HG02678 (cell line): ENCODE data around the gene ANKRD55.
"Not testable (repeated sequence)": the region's sequence is repeated elsewhere in the genome, so short reads cannot be mapped to it uniquely, and the experiment has no call there.

Experiments used
- ATAC-seq: cut with Tn5 transposase; IDR thresholded peaks from one replicate; pipeline ENCODE4 v1.9.1; 2021; ENCODE audit warnings: mild to moderate bottlenecking, moderate library complexity; ENCODE audit not compliant: unreplicated experiment

ANKRD55 gene

DNA sequence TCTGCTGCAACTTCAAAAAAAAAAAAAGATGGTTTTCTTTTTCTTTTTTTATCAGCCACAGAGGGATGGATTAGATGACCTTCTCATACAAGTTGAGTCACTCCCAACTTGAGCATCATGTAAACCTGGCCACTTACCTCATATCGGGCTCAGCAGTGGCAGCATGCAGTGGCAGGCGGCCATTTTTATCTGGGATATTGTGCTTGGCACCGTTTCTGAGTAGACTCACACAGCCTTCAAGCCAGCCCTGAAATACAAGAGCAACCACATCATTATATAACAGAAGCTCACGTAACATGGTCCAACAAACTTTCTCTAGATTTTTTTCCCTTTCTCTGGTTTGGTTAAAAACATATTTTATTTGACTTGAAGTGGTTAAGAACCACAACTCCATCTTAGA lies 62.6 kb downstream of the ANKRD55 start:
- no peak for ATAC-seq

DNA sequence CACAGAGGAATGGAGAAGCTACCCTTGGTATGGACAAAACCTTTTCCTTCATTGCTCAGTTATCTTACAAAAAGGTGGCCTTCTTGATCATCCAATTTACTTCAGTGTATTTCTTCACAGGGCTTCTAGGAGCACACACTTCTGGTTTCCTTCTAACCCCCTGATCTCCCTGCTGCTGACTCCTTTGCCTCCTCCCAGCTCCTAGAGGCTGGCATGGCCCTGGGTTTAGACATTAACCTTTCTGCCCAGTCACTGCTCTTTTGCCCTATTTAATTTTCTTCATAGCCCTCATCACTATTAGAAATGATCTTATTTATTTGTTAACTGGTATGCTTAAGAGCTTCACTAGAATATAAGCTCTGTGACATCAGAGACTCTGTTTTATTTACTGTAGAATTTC lies 63.2 kb downstream of the ANKRD55 start:
- no peak for ATAC-seq

DNA sequence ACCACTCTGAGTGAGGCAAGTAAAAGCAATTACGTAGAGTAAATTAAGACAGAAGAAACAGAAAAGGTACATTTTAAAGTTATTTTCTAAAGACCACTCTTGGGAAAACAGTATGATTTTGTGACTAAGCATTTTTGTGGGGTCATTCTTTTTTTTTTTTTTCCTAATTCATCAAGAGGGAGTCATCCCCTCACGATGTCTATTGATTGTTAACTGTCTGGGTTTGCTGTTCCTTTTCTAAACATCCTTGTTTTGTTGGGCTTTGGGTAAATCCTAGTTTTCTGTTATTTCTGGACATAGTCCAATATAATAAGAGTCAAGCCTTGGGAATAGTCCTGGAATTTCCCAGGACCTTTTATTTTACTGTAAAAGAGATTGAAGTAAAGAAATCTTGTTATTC lies 63.8 kb downstream of the ANKRD55 start:
- ATAC-seq: no peak

DNA sequence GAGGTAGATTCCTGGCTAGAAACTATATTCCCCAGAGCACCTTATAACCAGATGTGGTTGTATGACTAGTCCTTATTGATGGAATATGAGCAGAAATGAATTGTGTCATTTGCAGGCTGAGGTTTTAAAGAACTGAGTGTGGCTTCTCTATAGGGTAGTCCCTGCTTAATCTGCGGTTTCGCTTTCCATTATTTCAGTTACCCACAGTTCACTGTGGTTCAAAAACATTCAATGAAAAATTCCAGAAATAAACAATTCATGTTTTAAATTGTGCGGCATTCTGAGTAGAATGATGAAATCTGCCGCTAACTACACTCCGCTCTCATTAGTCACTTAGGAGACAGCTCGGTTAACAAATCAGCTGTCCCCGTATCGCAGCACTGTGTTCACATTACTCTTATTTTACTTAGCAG lies 65.1 kb downstream of the ANKRD55 start:
- ATAC-seq: no peak

DNA sequence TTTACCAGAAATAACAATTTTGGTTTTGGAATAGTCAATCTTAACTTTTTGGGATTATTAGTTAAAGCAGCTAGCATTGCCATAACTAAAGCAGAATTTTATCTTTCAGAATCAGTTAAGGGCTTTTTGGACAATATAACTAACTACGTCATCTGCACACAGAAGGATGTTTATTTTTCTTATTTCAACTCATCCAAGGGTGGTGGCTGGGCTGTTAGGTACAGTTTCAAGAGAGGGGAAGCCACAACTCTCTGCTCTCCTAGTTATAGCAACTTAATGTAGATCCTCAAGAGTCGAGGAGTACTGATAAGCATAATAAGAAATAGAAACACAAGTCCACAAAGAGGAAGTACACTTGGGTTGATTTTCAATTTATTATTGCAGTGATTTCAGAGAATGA lies 65.6 kb downstream of the ANKRD55 start:
- no peak for ATAC-seq

DNA sequence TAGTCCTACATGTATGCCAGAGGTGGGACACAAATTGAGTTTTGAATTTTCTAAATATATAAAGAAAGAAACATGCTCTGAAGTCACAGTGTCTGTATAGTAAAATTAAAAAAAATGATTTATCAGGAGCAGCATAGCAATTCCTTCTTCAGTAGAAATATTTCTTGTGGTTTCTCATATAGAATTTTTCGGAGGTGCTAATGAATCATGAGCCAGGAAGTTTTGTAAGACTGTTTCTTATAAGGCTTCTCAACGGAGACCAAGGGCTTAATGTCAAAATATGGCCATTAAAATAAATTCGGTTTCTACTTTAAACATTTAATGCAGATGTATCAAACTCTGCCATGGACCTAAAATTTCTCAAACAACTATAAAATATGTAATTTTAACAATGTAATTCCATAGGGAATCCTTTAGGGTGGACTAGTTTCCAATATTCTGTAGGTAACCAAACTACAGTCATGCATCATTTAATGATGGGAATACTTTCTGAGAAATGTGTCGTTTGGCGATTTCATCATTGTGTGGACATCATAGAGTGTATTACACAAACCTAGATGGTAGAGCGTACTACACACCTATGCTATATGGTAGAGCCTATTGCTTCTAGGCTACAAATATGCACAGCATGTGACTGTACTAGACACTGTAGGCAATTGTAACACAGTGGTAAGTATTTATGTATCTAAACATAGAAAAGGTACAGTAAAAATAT lies 66.3 kb downstream of the ANKRD55 start:
- ATAC-seq: no peak

DNA sequence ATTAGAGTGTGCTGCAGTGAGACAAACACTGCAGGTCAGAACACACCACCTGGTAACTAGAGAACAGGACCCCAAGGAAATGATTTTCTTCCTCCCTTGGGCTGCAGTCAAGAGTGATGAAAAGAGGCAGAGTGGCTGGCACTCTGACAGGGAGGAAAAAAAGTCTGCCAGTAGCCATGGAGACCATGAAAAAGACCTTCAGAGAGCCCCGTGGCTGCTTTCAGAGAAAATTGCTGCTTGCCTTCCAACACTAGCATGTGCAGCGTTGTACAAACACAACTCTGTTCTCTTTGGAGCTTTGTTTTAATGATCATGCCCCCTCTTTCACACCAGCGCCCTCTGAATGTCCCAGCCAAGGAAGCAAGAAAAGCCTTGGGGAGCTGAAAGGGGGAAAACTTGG lies 68.8 kb downstream of the ANKRD55 start:
- ATAC-seq: no peak

DNA sequence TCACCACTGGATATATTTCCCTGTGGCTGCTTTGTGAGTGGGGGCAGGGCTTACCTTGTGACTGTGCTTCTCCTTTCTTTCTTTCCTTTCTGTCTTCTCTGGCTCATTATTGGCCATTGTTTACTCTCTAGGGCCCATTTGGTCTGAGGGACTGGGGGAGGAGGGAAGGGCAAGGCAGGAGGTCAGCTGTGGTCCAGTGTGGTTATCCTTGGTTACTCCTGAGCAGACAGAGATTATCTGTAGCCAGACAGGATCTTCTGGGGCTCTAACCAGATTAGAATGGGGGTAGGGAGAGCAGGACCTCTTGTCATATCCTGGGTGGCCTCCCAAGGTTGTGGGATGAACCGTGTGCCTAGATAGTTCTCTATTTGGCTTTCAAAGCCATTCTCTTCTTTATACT lies 71.2 kb downstream of the ANKRD55 start:
- no peak for ATAC-seq

DNA sequence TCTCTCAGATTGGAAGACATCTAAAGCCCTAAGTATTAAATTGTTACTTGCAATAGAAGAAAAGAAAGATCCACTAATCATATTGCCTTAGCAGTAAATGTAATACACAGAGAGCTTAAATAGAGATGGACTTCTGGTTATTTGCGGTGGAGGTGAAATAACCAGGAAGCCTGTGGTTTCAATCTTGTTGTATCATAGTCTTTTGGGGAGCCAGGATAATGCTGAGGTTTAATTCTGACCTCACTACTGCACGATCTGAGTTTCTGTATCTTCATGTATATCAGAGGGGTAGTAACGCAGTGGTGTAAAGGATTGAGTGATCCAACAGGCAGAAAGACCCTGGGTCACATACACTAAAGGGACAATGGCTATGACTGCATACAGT lies 71.7 kb downstream of the ANKRD55 start:
- no peak for ATAC-seq

DNA sequence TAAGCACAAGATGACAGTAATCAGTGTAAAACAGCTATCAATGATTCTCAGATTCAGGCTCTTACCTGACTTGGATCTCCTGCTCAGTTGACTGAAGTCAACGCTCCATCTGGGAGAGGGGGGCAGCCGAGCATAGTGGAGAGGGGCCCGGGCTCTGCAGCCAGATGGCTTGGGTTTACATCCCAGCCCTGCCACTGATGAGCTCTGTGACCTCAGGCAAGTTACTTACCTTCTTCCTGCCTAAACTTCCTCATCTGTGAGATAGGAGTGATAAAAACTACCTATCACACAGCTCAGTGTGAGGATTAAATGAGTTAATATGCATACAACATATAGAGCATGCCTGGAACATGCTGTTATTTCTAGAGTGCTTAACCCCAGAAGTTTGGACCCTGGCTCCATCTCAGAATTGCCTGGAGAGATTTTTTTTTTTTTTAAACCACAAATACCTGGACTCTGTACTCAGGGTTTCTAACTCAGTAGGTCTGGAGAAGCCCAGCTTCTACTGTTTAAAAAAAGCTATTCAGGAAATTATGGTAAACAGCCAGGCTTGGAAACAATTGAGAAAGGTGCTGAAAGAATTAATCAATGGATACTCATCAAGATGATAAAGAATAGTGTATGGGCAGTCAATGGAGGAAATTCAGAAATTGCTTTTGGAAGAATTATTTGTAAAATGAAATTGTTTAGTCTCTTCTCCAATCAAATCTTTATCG lies 72.2 kb downstream of the ANKRD55 start:
- no peak for ATAC-seq

DNA sequence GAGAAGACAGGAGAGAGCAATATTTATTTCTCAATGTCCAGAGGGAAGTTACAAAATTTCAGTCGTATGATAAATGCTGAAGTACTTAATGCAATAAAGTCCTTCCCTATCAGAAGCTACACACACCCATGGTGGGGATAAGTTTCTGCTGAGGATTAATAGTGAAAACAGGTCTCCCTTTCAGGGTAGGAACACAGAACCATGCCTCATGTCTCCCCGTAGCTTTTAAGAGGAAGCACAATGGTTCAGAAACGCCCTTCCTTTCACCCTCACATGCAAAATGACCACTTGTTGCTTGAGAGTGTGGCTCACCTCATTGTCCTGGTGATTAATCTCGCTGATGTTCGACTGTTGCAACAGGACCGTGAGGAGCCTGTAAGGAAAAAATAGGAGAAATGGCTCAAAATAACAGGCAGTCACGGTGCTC lies 73.6 kb downstream of the ANKRD55 start:
- ATAC-seq: no peak

DNA sequence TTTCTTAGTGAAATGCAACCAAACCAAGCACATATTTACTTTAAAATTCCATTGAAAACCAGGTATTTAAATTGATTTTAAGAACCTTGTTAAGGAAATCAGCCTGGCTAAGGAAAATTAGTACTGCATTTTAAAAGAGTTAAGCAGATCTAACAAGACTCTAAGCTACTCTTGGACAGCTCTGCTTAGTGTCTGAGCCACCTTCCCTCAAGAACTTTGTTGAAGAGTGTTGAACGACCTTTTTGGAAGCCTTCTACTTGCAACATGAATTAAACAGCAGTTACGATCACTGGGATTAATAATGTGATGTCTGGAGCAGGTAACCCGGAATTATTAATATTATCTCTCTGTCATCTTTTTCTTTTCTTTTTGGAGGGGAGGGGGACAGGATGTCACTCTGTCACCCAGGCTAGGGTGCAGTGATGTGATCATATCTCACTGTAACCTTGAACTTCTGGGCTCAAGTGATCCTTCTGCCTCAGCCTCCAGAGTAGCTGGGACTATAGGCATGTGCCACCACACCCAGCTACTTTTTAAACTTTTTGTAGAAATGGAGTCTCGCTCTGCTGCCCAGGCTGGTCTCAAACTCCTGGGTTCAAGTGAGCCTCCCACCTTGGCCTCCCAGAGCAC lies 74.7 kb downstream of the ANKRD55 start:
- no peak for ATAC-seq

DNA sequence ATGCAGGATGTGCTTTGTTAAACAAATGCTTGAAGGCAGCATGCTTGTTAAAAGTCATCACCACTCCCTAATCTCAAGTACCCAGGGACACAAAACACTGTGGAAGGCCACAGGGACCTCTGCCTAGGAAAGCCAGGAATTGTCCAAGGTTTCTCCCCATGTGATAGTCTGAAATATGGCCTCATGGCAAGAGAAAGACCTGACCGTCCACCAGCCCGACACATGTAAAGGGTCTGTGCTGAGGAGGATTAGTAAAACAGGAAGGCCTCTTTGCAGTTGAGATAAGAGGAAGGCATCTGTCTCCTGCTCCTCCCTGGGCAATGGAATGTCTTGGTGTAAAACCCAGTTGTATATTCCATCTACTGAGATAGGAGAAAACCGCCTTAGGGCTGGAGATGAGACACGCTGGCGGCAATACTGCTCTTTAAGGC lies 75.9 kb downstream of the ANKRD55 start:
- not testable (repeated sequence) for ATAC-seq

DNA sequence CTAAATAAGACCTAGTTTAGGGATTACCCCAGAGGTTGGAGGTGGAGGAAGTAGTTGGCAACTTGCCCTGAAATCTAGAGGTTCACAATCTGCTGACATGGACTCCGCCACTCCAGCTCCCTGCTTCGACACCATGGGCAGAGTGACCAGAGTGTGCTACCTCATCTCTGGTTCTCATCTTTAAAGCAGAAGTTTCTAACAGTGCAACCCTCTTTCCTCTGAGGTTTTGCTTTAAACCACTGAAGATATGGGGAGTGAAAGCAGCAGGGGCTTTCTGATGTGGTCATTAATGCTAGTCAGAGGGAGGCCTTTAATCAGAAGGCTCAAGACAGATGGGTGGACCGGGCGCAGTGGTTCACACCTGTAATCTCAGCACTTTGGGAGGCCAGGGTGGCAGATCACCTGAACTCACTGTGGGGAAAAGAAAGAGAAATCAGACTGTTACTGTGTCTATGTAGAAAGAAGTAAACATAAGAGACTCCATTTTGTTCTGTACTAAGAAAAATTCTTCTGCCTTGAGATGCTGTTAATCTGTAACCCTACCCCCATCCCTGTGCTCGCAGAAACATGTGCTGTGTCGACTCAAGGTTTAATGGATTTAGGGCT lies 76.4 kb downstream of the ANKRD55 start:
- peak; percentile 74 for ATAC-seq

DNA sequence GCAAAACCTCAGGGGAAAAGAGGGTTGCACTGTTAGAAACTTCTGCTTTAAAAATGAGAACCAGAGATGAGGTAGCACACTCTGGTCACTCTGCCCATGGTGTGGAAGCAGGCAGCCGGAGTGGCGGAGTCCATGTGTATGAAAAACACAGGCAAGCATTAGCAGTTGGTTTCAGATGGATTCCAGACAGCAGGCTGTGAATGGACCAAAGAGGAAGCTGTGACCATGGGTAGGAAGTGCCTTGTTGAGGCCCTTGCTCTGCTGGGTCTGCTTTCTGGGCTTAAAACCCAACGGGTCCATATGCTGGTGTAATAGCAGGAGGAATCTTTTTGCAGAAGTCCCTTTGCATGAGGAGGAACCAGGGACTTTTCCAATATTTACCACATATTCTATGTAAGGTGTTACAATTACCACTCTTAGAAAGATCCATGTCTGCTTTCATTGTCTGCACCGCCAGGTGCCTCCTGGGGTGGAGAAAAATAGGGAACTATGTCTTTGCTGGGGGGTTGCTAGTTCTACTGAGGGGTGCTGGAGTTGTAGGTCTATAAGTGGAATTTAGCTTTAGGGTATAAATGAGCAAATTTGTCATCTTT lies 77.0 kb downstream of the ANKRD55 start:
- ATAC-seq: peak; percentile 13

DNA sequence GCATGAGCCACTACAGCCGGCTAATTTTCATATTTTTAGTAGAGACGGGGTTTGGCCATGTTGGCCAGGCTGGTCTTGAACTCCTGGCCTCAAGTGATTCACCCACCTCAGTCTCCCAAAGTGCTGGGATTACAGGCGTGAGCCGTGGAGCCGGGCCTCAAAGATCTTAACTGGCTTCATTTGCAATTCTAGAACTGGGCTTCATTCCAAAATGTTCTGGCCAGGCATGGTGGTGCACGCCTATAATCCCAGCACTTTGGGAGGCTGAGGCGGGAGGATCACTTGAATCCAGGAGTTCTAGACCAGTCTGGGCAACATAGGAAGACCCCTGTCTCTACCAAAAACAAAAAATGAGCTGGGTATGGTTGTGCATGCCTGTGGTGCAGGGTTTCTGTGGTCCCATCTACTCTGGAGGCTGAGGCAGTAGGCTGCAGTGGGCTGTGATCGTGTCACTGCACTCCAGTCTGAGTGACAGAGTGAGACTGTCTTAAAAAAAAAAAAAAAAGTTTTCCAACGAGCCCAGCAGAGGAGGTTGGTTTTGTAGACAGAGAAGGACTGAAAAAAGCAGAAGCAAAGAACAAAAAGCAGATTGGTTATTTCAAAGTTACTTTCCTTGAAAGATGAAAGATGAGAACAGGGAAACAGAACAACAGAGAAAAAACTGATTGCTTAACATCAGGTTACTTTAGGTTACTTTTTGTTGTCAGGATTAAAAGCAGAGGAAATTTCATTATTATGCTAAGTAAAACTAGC lies 78.2 kb downstream of the ANKRD55 start:
- peak; percentile 34 for ATAC-seq

DNA sequence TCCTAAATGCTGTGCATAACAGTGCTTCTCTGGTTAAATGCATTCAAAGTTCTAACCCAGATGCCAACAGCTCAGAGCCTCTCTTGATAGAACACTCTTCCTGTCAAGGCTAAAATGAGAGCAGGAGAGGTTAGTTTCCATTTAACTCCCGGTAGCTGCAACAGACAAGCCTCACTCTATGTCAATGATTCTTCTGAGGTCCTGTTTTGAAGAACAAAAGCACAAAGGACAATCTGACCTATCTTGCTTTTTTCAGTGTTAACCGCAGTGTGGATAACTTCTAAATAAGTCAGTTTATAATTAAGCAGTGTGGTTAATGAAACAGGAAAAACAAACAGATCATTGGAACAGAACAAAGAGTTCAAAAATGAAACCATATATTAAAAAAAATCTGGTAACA lies 80.7 kb downstream of the ANKRD55 start:
- ATAC-seq: no peak

DNA sequence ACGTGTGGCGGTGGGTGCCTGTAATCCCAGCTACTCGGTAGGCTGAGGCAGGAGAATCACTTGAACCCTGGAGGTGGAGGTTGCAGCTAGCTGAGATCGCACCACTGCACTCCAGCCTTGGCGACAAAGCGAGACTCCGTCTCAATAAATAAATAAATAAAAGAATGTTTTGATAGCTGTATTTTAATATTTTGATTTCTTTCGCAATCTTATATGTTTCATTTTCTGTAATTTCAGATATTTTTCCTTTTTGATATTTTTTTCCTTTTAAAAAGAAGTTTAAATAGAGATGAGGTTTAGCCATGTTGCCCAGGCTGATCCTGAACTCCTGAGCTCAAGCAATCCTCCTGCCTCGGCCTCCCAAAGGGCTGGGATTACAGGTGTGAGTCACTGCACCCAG lies 82.4 kb downstream of the ANKRD55 start:
- ATAC-seq: not testable (repeated sequence)

DNA sequence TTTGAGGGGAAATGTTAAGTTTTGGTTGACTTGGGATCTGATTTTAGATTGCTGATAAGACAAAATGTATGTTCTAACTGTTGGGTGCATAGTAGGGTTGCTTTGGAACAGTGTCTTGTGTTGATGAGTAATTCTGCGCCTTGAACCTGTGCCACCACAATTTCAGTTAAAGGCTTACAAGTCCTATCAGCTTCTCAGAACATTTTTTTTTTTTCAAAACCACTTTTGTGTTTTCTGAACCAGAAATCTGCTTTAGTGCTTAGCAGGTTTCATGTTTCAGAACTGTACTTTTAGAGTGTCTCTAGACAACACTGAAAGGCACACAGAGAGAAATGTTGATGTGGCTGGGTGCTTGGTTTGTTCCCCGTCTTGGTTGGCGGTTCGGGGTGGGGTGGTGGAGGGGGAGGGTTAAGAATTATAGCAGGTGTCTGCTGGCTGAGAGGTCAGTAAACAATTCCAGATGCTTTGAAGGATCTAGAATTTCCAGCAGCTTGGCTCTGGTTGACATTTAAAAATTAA lies 84.6 kb downstream of the ANKRD55 start:
- ATAC-seq: peak; percentile 92

DNA sequence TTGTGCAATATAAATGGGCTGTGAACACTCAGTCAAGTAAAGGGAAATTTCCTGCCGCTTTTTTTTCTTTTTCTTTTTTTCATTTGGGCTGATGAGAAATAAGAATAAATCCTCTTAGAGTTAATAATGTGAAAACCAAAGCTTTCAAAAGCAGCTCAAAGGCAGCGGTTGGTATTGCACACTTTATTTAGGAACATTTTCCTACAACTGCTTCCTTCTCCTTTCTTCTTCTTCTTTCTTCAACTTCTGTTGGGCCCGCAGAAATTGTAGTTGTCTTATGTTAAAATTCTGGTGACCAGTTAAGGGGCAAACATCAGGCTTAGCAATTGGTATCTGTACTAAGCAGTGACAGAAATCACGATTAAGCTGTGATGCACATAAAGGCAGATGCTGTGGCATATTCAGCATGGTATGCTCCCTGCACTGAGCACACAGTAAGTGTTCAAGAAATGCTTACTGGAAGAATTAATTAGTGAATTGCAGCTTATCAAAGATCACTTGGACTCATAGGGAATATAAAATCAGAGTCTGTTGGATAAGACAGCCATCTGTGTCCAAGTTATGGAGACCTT lies 85.4 kb downstream of the ANKRD55 start:
- no peak for ATAC-seq
